ENCODE data around the gene STX8.

Gene STX8

GRCh38 chr17:9231449-9232154, 344.0 kb downstream of the STX8 start:
- no peak for DNase-seq
- Mint-ChIP-seq H3K9me3 (no peaks in the 10 kb centered on the region), H3K4me1 (peaks cover 16% of the 10 kb centered on the region), H3K27me3 (ENCODE audit: low read depth, poor library complexity) (no peaks in the 10 kb centered on the region), H3K36me3 (ENCODE audit: low read depth) (no peaks in the 10 kb centered on the region), H3K27ac (peak overlapping the region; percentile 34), H3K4me3 (no peak overlapping the region)
- TF ChIP-seq, protein P1, sequence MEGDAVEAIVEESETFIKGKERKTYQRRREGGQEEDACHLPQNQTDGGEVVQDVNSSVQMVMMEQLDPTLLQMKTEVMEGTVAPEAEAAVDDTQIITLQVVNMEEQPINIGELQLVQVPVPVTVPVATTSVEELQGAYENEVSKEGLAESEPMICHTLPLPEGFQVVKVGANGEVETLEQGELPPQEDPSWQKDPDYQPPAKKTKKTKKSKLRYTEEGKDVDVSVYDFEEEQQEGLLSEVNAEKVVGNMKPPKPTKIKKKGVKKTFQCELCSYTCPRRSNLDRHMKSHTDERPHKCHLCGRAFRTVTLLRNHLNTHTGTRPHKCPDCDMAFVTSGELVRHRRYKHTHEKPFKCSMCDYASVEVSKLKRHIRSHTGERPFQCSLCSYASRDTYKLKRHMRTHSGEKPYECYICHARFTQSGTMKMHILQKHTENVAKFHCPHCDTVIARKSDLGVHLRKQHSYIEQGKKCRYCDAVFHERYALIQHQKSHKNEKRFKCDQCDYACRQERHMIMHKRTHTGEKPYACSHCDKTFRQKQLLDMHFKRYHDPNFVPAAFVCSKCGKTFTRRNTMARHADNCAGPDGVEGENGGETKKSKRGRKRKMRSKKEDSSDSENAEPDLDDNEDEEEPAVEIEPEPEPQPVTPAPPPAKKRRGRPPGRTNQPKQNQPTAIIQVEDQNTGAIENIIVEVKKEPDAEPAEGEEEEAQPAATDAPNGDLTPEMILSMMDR (IDR thresholded peaks at IDR 0.05), result no peak

DNA sequence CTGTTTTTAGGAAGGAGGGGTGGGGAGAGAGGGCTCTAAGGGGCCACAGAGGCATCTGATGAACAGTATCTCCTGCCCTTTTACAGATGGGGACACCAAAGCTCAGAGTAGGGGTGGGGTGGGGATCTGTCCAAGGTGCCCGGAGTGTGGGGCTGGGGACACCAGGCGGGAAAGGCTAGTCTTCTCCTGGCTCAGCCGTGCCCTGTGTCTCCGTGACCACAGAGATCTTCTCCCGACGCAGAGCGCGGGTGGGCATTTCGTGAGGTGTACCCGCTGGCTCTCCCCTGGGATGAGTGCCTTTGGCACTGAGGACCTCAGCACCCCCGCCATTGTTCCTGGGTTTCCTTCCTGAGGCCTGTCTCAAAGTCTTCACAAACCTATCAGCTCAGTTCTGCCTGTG, 344.8 kb downstream of the STX8 start:
- Mint-ChIP-seq H3K4me1 (peaks cover 16% of the 10 kb centered on the region), H3K4me3 (no peak overlapping the region), H3K27me3 (ENCODE audit: low read depth, poor library complexity) (no peaks in the 10 kb centered on the region), H3K27ac (no peak overlapping the region), H3K36me3 (ENCODE audit: low read depth) (no peaks in the 10 kb centered on the region), H3K9me3 (no peaks in the 10 kb centered on the region)
- TF ChIP-seq, protein P1 (IDR thresholded peaks at IDR 0.05), result no peak
- no peak for DNase-seq

- no peak overlapping the region for H3K4me3 Mint-ChIP-seq
- H3K27ac Mint-ChIP-seq, result no peak overlapping the region
- peaks cover 16% of the 10 kb centered on the region for H3K4me1 Mint-ChIP-seq
- H3K36me3 Mint-ChIP-seq (ENCODE audit: low read depth), result no peaks in the 10 kb centered on the region
- no peaks in the 10 kb centered on the region for H3K9me3 Mint-ChIP-seq
- TF ChIP-seq, protein P1 (IDR thresholded peaks at IDR 0.05), result no peak
- no peaks in the 10 kb centered on the region for H3K27me3 Mint-ChIP-seq (ENCODE audit: low read depth, poor library complexity)
- DNase-seq, result peak; percentile 55
Measured at GRCh38 chr17:9230346-9230745, 345.3 kb downstream of the STX8 start.

GRCh38 chr17:9229826-9230201, 345.8 kb downstream of the STX8 start:
- Mint-ChIP-seq H3K4me1 (peaks cover 16% of the 10 kb centered on the region), H3K27me3 (ENCODE audit: low read depth, poor library complexity) (no peaks in the 10 kb centered on the region), H3K27ac (no peak overlapping the region), H3K4me3 (no peak overlapping the region), H3K36me3 (ENCODE audit: low read depth) (no peaks in the 10 kb centered on the region), H3K9me3 (no peaks in the 10 kb centered on the region)
- TF ChIP-seq, protein P1 (IDR thresholded peaks at IDR 0.05), result no peak
- DNase-seq, result no peak

- Mint-ChIP-seq H3K4me3 (no peak overlapping the region), H3K27ac (no peak overlapping the region), H3K27me3 (ENCODE audit: low read depth, poor library complexity) (no peaks in the 10 kb centered on the region), H3K4me1 (peaks cover 16% of the 10 kb centered on the region), H3K9me3 (no peaks in the 10 kb centered on the region), H3K36me3 (ENCODE audit: low read depth) (no peaks in the 10 kb centered on the region)
- no peak for DNase-seq
- TF ChIP-seq, protein P1 (IDR thresholded peaks at IDR 0.05), result no peak
Measured at GRCh38 chr17:9229160-9229825, 346.3 kb downstream of the STX8 start.

Measured in nephron progenitor cell (in vitro differentiated cells).